ENCODE measurements around the gene SEMA3D. TPM values are rescaled to one million over a fixed set of nuclear protein-coding genes. Genes with fewer than 3 reads are reported as not detected.

Gene SEMA3D
- total RNA-seq, 4 donors from 2014 or later = 5.2 to 15.7 (median 6.2) TPM

- peak; percentile 57 for ATAC-seq (ENCODE audit: low FRiP score)
- no peak for TF ChIP-seq CTCF (IDR thresholded peaks at IDR 0.05)
- no peak for DNase-seq (ENCODE audit: low spot score)
These were observed 82.2 kb downstream of the SEMA3D start for GRCh38 chr7:85104432-85105205.

GRCh38 chr7:85103962-85104361, 82.9 kb downstream of the SEMA3D start:
- no peak for TF ChIP-seq CTCF (IDR thresholded peaks at IDR 0.05)
- no peak for ATAC-seq (ENCODE audit: low FRiP score)
- no peak for DNase-seq (ENCODE audit: low spot score)

GRCh38 chr7:85103357-85103756, 83.5 kb downstream of the SEMA3D start:
- ATAC-seq (ENCODE audit: low FRiP score) = no peak
- DNase-seq (ENCODE audit: low spot score) = no peak
- TF ChIP-seq CTCF (IDR thresholded peaks at IDR 0.05) = no peak

- DNase-seq (ENCODE audit: low spot score) (no peak), ATAC-seq (ENCODE audit: low FRiP score) (no peak)
- no peak for TF ChIP-seq CTCF (IDR thresholded peaks at IDR 0.05)
These were observed 84.0 kb downstream of the SEMA3D start for GRCh38 chr7:85102813-85103350.

- TF ChIP-seq CTCF (IDR thresholded peaks at IDR 0.05) = no peak
- DNase-seq (ENCODE audit: low spot score) (no peak), ATAC-seq (ENCODE audit: low FRiP score) (no peak)
These were observed 85.5 kb downstream of the SEMA3D start for GRCh38 chr7:85101347-85101746.

- DNase-seq (ENCODE audit: low spot score) (no peak), ATAC-seq (ENCODE audit: low FRiP score) (no peak)
- no peak for TF ChIP-seq CTCF (IDR thresholded peaks at IDR 0.05)
These were observed 89.0 kb downstream of the SEMA3D start for GRCh38 chr7:85097844-85098243.

GRCh38 chr7:85095806-85096205, 91.0 kb downstream of the SEMA3D start:
- ATAC-seq (ENCODE audit: low FRiP score) (no peak), DNase-seq (ENCODE audit: low spot score) (no peak)
- no peak for TF ChIP-seq CTCF (IDR thresholded peaks at IDR 0.05)

Data from omental fat pad (tissue), 4 donors.